GM10847 (cell line): ENCODE results near the gene PERP.

Experiments used
- POLR2A ChIP-seq: IDR thresholded peaks from 2 replicates; pipeline ENCODE4 v1.6.1; 2011; ENCODE audit not compliant: insufficient read length; ENCODE audit errors: extremely low read depth

The PERP gene

GRCh38 chr6:138107752-138108592 lies 753 bp upstream of the PERP start:
- TF ChIP-seq POLR2A = no peak

GRCh38 chr6:138106665-138107077 lies 548 bp downstream of the PERP start:
- no peak for TF ChIP-seq POLR2A

GRCh38 chr6:138105880-138106664 lies 1.1 kb downstream of the PERP start:
- no peak for TF ChIP-seq POLR2A

- TF ChIP-seq POLR2A = no peak
These were observed 1.8 kb downstream of the PERP start for GRCh38 chr6:138105446-138105845.

- no peak for TF ChIP-seq POLR2A
These were observed 2.5 kb downstream of the PERP start for GRCh38 chr6:138104618-138105213.

- TF ChIP-seq POLR2A = no peak
These were observed 3.3 kb downstream of the PERP start for GRCh38 chr6:138103871-138104270.

- no peak for TF ChIP-seq POLR2A
These were observed 5.1 kb downstream of the PERP start for GRCh38 chr6:138101946-138102731.

- no peak for TF ChIP-seq POLR2A
These were observed 7.4 kb downstream of the PERP start for GRCh38 chr6:138099832-138100231.

- no peak for TF ChIP-seq POLR2A
These were observed 8.9 kb downstream of the PERP start for GRCh38 chr6:138098306-138098705.

- no peak for TF ChIP-seq POLR2A
These were observed 13.0 kb downstream of the PERP start for GRCh38 chr6:138094260-138094659.

GRCh38 chr6:138093632-138094031 lies 13.6 kb downstream of the PERP start:
- TF ChIP-seq POLR2A = no peak

GRCh38 chr6:138092686-138093085 lies 14.5 kb downstream of the PERP start:
- TF ChIP-seq POLR2A = no peak

- TF ChIP-seq POLR2A = no peak
These were observed 17.9 kb downstream of the PERP start for GRCh38 chr6:138089325-138089724.

GRCh38 chr6:138088326-138088762 lies 18.9 kb downstream of the PERP start:
- TF ChIP-seq POLR2A = no peak
